Neutrophil (primary cell): ENCODE data around the gene SMYD3.

Experiments
- H3K27ac ChIP-seq: fragments of 200-600 bp; sonication (generic); 2 replicates; pipeline ENCODE4 v1.5.1; 2016; ENCODE audit warnings: mild to moderate bottlenecking, moderate library complexity
- H3K27me3 ChIP-seq: fragments of 200-600 bp; sonication (generic); 2 replicates; pipeline ENCODE4 v1.6.0; 2016; ENCODE audit warnings: mild to moderate bottlenecking
- H3K36me3 ChIP-seq: fragments of 200-600 bp; sonication (generic); 2 replicates; pipeline ENCODE4 v1.5.1; 2017
- H3K4me1 ChIP-seq, 2 experiments: fragments of 200-600 bp in 1 of 2; sonication (generic) in 1 of 2; 1 replicate in 1 of 2; 2 replicates in 1 of 2; pipeline versions ENCODE4 v1.5.1 to v1.6.1; 2013 to 2016; ENCODE audit warnings: low read depth in 1 of 2, low read length in 1 of 2, mild to moderate bottlenecking in 1 of 2, moderate library complexity in 1 of 2; ENCODE audit not compliant: control insufficient read depth in 1 of 2, insufficient read depth in 1 of 2
- H3K4me3 ChIP-seq, 2 experiments: fragments of 200-600 bp in 1 of 2; sonication (generic) in 1 of 2; 1 replicate in 1 of 2; 2 replicates in 1 of 2; pipeline ENCODE4 v1.5.1; 2013 to 2016; ENCODE audit warnings: low read depth in 1 of 2, low read length in 1 of 2, mild to moderate bottlenecking in 1 of 2, moderate library complexity in 1 of 2
- H3K9me3 ChIP-seq: fragments of 200-600 bp; sonication (generic); 2 replicates; pipeline ENCODE4 v1.5.1; 2016
- TF ChIP-seq, protein P1 (sequence below): fragments of 200-600 bp; sonication (generic); IDR thresholded peaks from 2 replicates; pipeline ENCODE4 v1.5.1; 2016; ENCODE audit warnings: antibody characterized with exemption

SMYD3 gene

DNA sequence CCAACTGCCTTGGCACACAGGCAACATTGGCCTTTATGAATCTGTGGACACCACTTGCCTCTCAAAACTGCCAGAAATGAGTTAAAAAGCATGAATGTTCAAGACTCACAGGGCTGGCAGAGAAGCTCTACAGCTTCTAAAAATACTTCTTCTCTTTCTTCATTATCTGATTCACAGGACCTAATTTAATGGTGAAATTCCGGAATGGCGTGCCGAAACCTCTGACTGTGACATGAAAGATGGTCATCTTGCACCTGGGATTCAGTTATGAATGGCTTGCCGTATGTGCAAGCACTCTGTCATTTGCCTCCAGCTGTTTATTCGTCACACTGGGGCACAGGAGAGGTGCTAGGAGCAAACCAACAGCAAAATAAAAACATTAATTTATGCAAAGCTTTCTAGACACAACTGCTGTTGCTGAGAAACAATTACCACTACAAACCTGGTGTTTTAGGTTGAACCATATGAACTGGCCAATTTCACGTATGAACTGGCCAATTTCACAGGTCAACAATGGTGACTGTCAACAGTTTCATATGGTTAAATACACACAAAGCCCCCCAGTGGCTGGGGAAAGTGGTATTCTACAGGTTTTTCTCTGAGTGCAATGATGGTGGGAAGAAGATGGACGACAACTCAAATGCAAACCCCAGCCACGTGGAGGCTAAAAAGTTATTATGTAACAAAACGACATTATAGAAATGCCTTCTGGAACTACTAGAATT is 704.0 kb downstream of the SMYD3 start:
- Histone ChIP-seq H3K4me3 (no peak overlapping the region), H3K4me1 (no peaks in the 10 kb centered on the region), H3K27me3 (no peaks in the 10 kb centered on the region), H3K27ac (no peak overlapping the region), H3K9me3 (no peaks in the 10 kb centered on the region), H3K36me3 (no peaks in the 10 kb centered on the region)
- TF ChIP-seq, protein P1, sequence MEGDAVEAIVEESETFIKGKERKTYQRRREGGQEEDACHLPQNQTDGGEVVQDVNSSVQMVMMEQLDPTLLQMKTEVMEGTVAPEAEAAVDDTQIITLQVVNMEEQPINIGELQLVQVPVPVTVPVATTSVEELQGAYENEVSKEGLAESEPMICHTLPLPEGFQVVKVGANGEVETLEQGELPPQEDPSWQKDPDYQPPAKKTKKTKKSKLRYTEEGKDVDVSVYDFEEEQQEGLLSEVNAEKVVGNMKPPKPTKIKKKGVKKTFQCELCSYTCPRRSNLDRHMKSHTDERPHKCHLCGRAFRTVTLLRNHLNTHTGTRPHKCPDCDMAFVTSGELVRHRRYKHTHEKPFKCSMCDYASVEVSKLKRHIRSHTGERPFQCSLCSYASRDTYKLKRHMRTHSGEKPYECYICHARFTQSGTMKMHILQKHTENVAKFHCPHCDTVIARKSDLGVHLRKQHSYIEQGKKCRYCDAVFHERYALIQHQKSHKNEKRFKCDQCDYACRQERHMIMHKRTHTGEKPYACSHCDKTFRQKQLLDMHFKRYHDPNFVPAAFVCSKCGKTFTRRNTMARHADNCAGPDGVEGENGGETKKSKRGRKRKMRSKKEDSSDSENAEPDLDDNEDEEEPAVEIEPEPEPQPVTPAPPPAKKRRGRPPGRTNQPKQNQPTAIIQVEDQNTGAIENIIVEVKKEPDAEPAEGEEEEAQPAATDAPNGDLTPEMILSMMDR: no peak

DNA sequence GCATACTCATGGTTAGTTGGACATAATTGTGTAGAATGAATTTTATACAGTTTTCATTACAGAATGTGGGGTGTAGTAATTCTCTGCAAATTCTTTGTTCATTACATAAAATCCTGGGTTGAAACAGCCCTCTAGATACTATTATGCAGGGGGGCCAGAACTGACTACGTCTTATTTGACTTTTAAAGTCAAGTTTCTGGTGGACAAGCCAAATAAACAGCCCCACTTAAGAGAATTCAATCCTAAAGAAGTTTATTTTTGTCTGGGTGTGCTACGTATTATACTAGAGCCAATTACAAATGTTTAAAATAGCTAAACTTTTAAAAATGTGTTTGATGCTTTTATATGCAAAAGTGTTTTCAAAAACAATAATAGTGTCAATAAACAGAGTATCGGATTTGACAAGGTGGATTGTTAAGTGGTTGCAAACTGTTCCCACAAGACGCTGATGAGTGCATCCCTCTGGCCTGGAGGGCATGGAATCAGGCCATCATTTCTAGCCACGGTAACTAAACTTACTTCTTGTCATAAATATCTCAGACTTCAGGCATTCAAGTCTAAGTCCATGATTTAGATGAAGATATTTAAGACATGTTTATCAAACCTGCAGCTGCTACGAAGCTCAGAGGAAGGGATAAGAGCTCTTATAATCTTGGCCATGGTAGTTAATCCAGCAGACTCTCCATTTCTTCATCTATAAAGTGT is 706.0 kb downstream of the SMYD3 start:
- TF ChIP-seq, protein P1: no peak
- no peak overlapping the region for H3K27ac ChIP-seq
- H3K4me1 ChIP-seq: no peaks in the 10 kb centered on the region
- H3K27me3 ChIP-seq: no peaks in the 10 kb centered on the region
- H3K9me3 ChIP-seq: no peaks in the 10 kb centered on the region
- H3K4me3 ChIP-seq: no peak overlapping the region
- no peaks in the 10 kb centered on the region for H3K36me3 ChIP-seq

DNA sequence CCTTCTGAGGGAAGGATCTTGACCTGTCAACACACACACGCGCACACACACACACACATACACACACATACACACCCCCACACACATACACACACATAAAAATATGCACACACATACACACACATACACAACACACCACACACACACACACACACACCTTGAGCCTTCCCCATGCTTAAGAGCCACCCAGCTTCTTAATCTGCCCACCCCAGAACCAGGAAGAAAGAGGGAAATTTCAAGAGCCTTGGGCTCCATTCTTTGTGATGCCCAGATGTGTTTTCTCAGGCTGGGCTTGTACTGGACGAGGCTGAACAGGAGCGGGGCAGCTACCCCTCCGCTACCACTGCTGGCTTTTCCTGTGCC is 708.7 kb downstream of the SMYD3 start:
- Histone ChIP-seq H3K27ac (no peak overlapping the region), H3K4me3 (no peak overlapping the region), H3K9me3 (no peaks in the 10 kb centered on the region), H3K36me3 (no peaks in the 10 kb centered on the region), H3K4me1 (no peaks in the 10 kb centered on the region), H3K27me3 (no peaks in the 10 kb centered on the region)
- TF ChIP-seq, protein P1: no peak

DNA sequence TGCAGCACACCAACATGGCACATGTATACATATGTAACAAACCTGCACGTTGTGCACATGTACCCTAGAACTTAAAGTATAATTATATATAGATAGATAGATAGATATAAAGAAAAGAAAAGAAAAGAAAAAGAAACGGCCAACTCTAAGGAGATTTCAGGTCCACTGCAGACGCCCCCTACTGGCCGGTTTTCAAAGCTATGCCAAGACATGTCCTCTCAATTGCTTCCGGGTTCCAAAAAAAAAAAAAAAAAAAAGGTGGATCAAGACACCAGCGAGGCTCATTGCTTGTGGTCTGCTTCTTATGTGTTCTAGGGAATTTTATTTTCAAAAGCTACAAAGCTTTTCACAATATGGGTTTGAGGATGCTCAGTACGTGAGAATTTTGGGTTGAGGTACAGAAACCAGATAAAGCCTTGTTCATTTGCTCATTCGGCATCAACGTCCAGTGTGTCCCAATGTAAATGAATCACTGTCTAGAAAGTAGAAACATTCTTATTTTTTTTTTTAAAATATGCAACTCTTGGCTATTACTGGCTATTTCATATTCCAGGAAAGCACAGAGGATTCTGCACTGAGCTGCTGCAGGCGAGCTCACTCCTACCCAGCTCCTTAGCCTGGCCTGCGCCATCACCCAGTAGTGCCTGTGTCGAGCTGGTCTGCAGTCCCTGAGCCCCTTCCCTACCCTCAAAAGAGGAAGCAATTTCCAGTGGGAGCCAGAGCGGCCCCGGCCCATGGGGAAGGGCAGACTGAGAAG is 709.3 kb downstream of the SMYD3 start:
- Histone ChIP-seq H3K4me3 (no peak overlapping the region), H3K36me3 (no peaks in the 10 kb centered on the region), H3K4me1 (no peaks in the 10 kb centered on the region), H3K27ac (no peak overlapping the region), H3K27me3 (no peaks in the 10 kb centered on the region), H3K9me3 (no peaks in the 10 kb centered on the region)
- TF ChIP-seq, protein P1: no peak

DNA sequence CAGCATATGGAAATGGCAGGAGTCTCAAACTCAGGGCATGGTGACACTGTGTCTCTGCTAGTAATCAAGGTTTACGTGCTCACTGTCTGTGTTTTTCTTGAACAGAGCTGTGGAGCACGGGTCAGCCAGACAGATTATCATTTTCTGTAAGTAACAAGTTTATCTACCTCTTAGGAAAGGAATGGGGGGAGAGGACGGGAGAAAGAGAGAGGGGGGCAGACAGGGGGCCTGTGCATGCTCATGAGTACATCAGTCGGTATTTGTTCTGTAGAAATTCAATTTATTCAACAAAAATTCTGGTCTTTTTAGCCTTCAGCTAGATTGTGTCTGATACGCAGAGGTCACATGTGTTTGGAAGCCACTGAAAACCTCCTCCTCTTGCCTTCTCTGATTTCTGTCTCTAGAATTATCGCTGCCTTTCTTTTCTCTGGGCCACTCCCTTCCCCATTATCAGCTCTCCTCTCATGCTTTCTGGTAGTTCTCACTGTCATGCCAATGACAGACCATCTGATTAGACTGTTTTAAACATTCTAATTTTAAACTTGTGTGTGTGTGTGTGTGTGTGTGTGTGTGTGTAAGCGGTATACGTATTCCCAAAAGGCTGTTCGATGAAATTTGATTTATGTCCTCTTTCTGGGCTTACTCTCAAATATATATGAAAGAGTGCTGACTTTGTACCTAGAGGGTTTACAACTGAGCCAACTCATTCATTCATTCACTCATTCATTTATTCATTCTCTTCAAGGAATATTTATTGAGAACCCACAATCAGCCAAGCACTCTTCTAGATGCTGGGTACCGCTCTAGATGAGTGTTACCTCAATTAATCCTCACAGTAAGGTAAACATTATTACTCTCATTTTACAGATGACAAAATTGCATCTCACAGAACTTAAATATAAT is 715.4 kb downstream of the SMYD3 start:
- Histone ChIP-seq H3K27ac (no peak overlapping the region), H3K9me3 (no peaks in the 10 kb centered on the region), H3K4me3 (no peak overlapping the region), H3K36me3 (no peaks in the 10 kb centered on the region), H3K4me1 (no peaks in the 10 kb centered on the region), H3K27me3 (no peaks in the 10 kb centered on the region)
- TF ChIP-seq, protein P1: no peak
